Measurements from ENCODE around the gene ZNF423.

ZNF423 gene

GRCh38 chr16:49483251-49483650 is 372.7 kb downstream of the ZNF423 start:
- Histone ChIP-seq H3K27ac (ENCODE audit: low read depth, low read length, severe bottlenecking) (no peak overlapping the region), H3K4me1 (ENCODE audit: control insufficient read depth, insufficient read depth, low read length, poor library complexity, severe bottlenecking) (no peaks in the 10 kb centered on the region), H3K9me3 (ENCODE audit: control insufficient read depth, low read length) (no peaks in the 10 kb centered on the region), H3K4me3 (ENCODE audit: extremely low read depth, insufficient read depth, low read length, poor library complexity, severe bottlenecking) (no peak overlapping the region), H3K36me3 (ENCODE audit: control insufficient read depth, insufficient read depth, low read length) (no peaks in the 10 kb centered on the region)
- 89 to 97% methylated on average over 9 of the region's 9 CpGs for WGBS, 2 experiments (ENCODE audit: insufficient coverage in 2 of 2)

DNA sequence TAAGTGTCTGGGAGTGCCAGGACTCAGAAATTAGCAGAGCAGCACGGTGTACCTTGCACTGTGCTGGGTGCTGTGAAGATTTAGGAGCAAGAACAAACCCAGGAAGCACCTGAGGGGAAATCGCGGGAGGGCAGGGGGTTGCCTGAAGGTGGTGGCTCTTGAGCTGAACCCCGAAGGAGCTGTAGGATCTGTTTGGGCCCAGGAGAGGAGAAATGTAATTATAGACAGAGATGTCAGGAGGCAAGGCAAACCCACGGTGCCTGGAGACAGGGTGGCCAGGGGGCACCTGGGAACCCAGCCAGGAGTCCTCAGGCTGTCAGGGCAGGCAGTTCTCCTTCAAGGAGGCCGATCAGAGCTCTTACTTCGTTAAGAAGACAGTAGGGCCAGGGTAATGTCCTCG is 373.2 kb downstream of the ZNF423 start:
- Histone ChIP-seq H3K4me1 (ENCODE audit: control insufficient read depth, insufficient read depth, low read length, poor library complexity, severe bottlenecking) (no peaks in the 10 kb centered on the region), H3K36me3 (ENCODE audit: control insufficient read depth, insufficient read depth, low read length) (no peaks in the 10 kb centered on the region), H3K27ac (ENCODE audit: low read depth, low read length, severe bottlenecking) (no peak overlapping the region), H3K4me3 (ENCODE audit: extremely low read depth, insufficient read depth, low read length, poor library complexity, severe bottlenecking) (no peak overlapping the region), H3K9me3 (ENCODE audit: control insufficient read depth, low read length) (no peaks in the 10 kb centered on the region)
- 84 to 88% methylated on average over 7 to 8 of the region's 8 CpGs for WGBS, 2 experiments (ENCODE audit: insufficient coverage in 2 of 2)

GRCh38 chr16:49478616-49479015 is 377.3 kb downstream of the ZNF423 start:
- Histone ChIP-seq H3K9me3 (ENCODE audit: control insufficient read depth, low read length) (no peaks in the 10 kb centered on the region), H3K27ac (ENCODE audit: low read depth, low read length, severe bottlenecking) (no peak overlapping the region), H3K4me1 (ENCODE audit: control insufficient read depth, insufficient read depth, low read length, poor library complexity, severe bottlenecking) (no peaks in the 10 kb centered on the region), H3K36me3 (ENCODE audit: control insufficient read depth, insufficient read depth, low read length) (no peaks in the 10 kb centered on the region), H3K4me3 (ENCODE audit: extremely low read depth, insufficient read depth, low read length, poor library complexity, severe bottlenecking) (no peak overlapping the region)

- Histone ChIP-seq H3K36me3 (ENCODE audit: control insufficient read depth, insufficient read depth, low read length) (no peaks in the 10 kb centered on the region), H3K27ac (ENCODE audit: low read depth, low read length, severe bottlenecking) (no peak overlapping the region), H3K9me3 (ENCODE audit: control insufficient read depth, low read length) (no peaks in the 10 kb centered on the region), H3K4me1 (ENCODE audit: control insufficient read depth, insufficient read depth, low read length, poor library complexity, severe bottlenecking) (no peaks in the 10 kb centered on the region), H3K4me3 (ENCODE audit: extremely low read depth, insufficient read depth, low read length, poor library complexity, severe bottlenecking) (no peak overlapping the region)
- 86 to 90% methylated on average over 1 to 2 of the region's 3 CpGs for WGBS, 2 experiments (ENCODE audit: insufficient coverage in 2 of 2)
Measured at GRCh38 chr16:49478107-49478506, 377.8 kb downstream of the ZNF423 start.

DNA sequence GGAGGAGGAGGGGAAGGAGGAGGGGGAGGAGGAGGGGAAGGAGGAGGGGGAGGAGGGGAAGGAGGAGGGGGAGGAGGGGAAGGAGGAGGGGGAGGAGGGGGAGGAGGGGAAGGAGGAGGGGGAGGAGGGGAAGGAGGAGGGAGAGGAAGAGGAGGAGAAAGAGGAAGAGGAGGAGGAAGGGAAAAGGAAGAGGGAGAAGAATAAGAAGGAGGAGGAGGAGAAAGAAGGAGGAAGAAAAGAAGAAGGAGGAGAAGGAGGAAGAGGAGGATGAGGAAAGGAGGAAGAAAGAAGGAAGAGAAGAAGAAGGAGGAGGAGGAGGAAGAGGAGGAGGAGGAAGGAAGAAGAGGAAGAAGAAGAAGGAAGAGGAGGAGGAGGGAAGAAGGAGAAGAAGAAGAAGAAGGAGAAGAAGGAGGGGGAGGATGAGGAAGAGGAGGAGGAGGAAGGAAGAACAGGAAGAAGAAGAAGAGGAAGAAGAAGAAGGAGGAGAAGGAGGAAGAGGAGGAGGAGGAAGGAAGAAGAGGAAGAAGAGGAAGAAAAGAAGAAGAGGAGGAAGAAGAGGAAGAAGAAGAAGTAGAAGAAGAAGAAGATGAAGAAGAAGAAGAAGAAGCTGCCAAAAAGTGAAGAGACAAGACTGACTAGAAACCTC is 378.5 kb downstream of the ZNF423 start:
- no peak overlapping the region for H3K4me3 ChIP-seq (ENCODE audit: extremely low read depth, insufficient read depth, low read length, poor library complexity, severe bottlenecking)
- H3K36me3 ChIP-seq (ENCODE audit: control insufficient read depth, insufficient read depth, low read length) = no peaks in the 10 kb centered on the region
- no peaks in the 10 kb centered on the region for H3K4me1 ChIP-seq (ENCODE audit: control insufficient read depth, insufficient read depth, low read length, poor library complexity, severe bottlenecking)
- H3K9me3 ChIP-seq (ENCODE audit: control insufficient read depth, low read length) = no peaks in the 10 kb centered on the region
- H3K27ac ChIP-seq (ENCODE audit: low read depth, low read length, severe bottlenecking) = no peak overlapping the region

GRCh38 chr16:49474741-49475140 is 381.2 kb downstream of the ZNF423 start:
- Histone ChIP-seq H3K9me3 (ENCODE audit: control insufficient read depth, low read length) (no peaks in the 10 kb centered on the region), H3K4me1 (ENCODE audit: control insufficient read depth, insufficient read depth, low read length, poor library complexity, severe bottlenecking) (no peaks in the 10 kb centered on the region), H3K4me3 (ENCODE audit: extremely low read depth, insufficient read depth, low read length, poor library complexity, severe bottlenecking) (no peak overlapping the region), H3K27ac (ENCODE audit: low read depth, low read length, severe bottlenecking) (no peak overlapping the region), H3K36me3 (ENCODE audit: control insufficient read depth, insufficient read depth, low read length) (no peaks in the 10 kb centered on the region)
- WGBS, 2 experiments (ENCODE audit: insufficient coverage in 2 of 2) = 85 to 87% methylated on average over 11 of the region's 11 CpGs

GRCh38 chr16:49473773-49474172 is 382.1 kb downstream of the ZNF423 start:
- Histone ChIP-seq H3K4me3 (ENCODE audit: extremely low read depth, insufficient read depth, low read length, poor library complexity, severe bottlenecking) (no peak overlapping the region), H3K9me3 (ENCODE audit: control insufficient read depth, low read length) (no peaks in the 10 kb centered on the region), H3K36me3 (ENCODE audit: control insufficient read depth, insufficient read depth, low read length) (no peaks in the 10 kb centered on the region), H3K4me1 (ENCODE audit: control insufficient read depth, insufficient read depth, low read length, poor library complexity, severe bottlenecking) (no peaks in the 10 kb centered on the region), H3K27ac (ENCODE audit: low read depth, low read length, severe bottlenecking) (no peak overlapping the region)
- WGBS, 2 experiments (ENCODE audit: insufficient coverage in 2 of 2) = 88 to 100% methylated on average over 4 of the region's 5 CpGs

DNA sequence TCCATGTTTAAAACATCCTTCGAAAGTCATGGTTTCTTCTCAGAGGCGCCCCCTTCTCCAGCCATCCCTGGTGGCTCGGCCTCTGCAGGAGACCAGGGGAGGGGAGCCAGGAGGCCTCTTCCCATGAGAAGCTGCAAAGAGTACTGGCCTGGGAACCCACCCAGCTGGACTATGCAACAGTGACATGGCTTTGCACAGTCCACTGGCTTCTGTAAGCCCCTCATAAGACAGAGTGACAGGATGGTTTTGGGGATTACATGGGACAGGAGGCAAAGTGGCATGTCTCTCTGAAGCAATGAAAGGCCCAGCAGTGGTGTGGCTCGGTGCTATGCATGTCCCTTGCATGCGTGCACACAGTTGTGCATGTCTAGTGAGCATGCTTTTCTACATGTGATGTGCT is 382.8 kb downstream of the ZNF423 start:
- no peak overlapping the region for H3K4me3 ChIP-seq (ENCODE audit: extremely low read depth, insufficient read depth, low read length, poor library complexity, severe bottlenecking)
- WGBS, 2 experiments (ENCODE audit: insufficient coverage in 2 of 2) = 91 to 96% methylated on average over 5 of the region's 5 CpGs
- H3K4me1 ChIP-seq (ENCODE audit: control insufficient read depth, insufficient read depth, low read length, poor library complexity, severe bottlenecking) = no peaks in the 10 kb centered on the region
- no peaks in the 10 kb centered on the region for H3K9me3 ChIP-seq (ENCODE audit: control insufficient read depth, low read length)
- H3K36me3 ChIP-seq (ENCODE audit: control insufficient read depth, insufficient read depth, low read length) = no peaks in the 10 kb centered on the region
- H3K27ac ChIP-seq (ENCODE audit: low read depth, low read length, severe bottlenecking) = no peak overlapping the region

- 92 to 94% methylated on average over 6 to 8 of the region's 13 CpGs for WGBS, 2 experiments (ENCODE audit: insufficient coverage in 2 of 2)
- no peaks in the 10 kb centered on the region for H3K4me1 ChIP-seq (ENCODE audit: control insufficient read depth, insufficient read depth, low read length, poor library complexity, severe bottlenecking)
Measured at GRCh38 chr16:49472598-49472997, 383.3 kb downstream of the ZNF423 start.

DNA sequence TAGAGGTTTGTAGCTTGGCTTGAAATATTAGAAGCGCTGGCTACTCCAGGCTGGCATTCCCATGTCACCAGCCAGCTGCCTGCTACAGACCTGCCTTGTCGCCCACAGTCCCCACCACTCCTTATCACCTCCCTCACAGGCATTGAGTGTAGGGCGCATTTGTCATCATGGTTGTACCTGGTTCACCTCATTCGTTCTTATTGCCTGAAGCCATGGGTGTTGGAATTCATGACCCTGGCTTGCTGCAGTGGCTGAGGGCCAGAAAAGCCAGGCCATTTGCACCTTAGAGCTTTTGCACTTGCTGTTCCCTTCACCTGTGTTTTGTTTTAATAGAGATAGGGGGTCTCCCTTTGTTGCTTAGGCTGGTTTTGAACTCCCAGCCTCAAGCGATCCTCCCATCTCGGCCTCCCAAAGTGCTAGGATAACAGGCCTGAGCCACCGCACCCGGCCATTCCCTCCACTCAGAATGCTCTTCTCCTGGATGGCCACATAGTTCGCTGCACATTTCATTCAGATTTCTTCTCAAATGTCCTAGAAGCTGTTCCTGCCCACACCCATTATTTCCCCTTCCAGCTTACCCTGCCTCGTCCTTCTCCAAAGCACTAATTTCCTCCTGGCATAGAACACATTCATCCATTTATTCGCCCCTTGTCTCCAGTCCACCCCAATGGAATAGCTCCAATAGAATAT is 384.7 kb downstream of the ZNF423 start:
- Histone ChIP-seq H3K4me3 (ENCODE audit: extremely low read depth, insufficient read depth, low read length, poor library complexity, severe bottlenecking) (no peak overlapping the region), H3K9me3 (ENCODE audit: control insufficient read depth, low read length) (no peaks in the 10 kb centered on the region), H3K36me3 (ENCODE audit: control insufficient read depth, insufficient read depth, low read length) (no peaks in the 10 kb centered on the region), H3K4me1 (ENCODE audit: control insufficient read depth, insufficient read depth, low read length, poor library complexity, severe bottlenecking) (no peaks in the 10 kb centered on the region), H3K27ac (ENCODE audit: low read depth, low read length, severe bottlenecking) (no peak overlapping the region)
- 90 to 91% methylated on average over 10 of the region's 11 CpGs for WGBS, 2 experiments (ENCODE audit: insufficient coverage in 2 of 2)

More at GRCh38 chr16:49472598-49472997, 383.3 kb downstream of the ZNF423 start:
- Histone ChIP-seq H3K36me3 (ENCODE audit: control insufficient read depth, insufficient read depth, low read length) (no peaks in the 10 kb centered on the region), H3K27ac (ENCODE audit: low read depth, low read length, severe bottlenecking) (no peak overlapping the region), H3K9me3 (ENCODE audit: control insufficient read depth, low read length) (no peaks in the 10 kb centered on the region), H3K4me3 (ENCODE audit: extremely low read depth, insufficient read depth, low read length, poor library complexity, severe bottlenecking) (no peak overlapping the region)

GRCh38 chr16:49470513-49470991 is 385.4 kb downstream of the ZNF423 start:
- Histone ChIP-seq H3K36me3 (ENCODE audit: control insufficient read depth, insufficient read depth, low read length) (no peaks in the 10 kb centered on the region), H3K27ac (ENCODE audit: low read depth, low read length, severe bottlenecking) (no peak overlapping the region), H3K9me3 (ENCODE audit: control insufficient read depth, low read length) (no peaks in the 10 kb centered on the region), H3K4me3 (ENCODE audit: extremely low read depth, insufficient read depth, low read length, poor library complexity, severe bottlenecking) (no peak overlapping the region), H3K4me1 (ENCODE audit: control insufficient read depth, insufficient read depth, low read length, poor library complexity, severe bottlenecking) (no peaks in the 10 kb centered on the region)
- WGBS, 2 experiments (ENCODE audit: insufficient coverage in 2 of 2) = 95 to 96% methylated on average over 3 of the region's 3 CpGs
